Left lung (tissue), 10 donors: Measurements from ENCODE around the gene MYBPH. TPM values are rescaled to one million over a fixed set of nuclear protein-coding genes. Genes with fewer than 3 reads are reported as not detected.

Experiments
- ATAC-seq: fragments of 200-7000 bp; cut with Tn5 transposase; one replicate; pipeline ENCODE4 v1.9.1; 2020; ENCODE audit warnings: moderate library complexity
- DNase-seq, 4 donors: peaks; one replicate each; pipeline ENCODE4 v3.0.0-alpha.2; 2013 to 2020
- H3K27ac ChIP-seq, 2 donors: fragments of 200-600 bp; sonication (generic) in 1 of 2; one replicate each; pipeline versions ENCODE4 v1.5.0 to v1.8.0; 2020 to 2021
- H3K27me3 ChIP-seq, 2 donors: fragments of 200-600 bp; sonication (generic) in 1 of 2; one replicate each; pipeline versions ENCODE4 v1.5.0 to v1.8.0; 2020 to 2021
- H3K36me3 ChIP-seq, 2 donors: fragments of 200-600 bp; sonication (generic) in 1 of 2; one replicate each; pipeline versions ENCODE4 v1.5.0 to v1.8.0; 2020 to 2021
- H3K4me1 ChIP-seq, 2 donors: fragments of 200-600 bp; one replicate each; pipeline ENCODE4 v1.8.0; 2021
- H3K4me3 ChIP-seq, 2 donors: fragments of 200-600 bp; sonication (generic) in 1 of 2; one replicate each; pipeline versions ENCODE4 v1.5.0 to v1.8.0; 2020 to 2021; ENCODE audit warnings: mild to moderate bottlenecking in 1 of 2
- H3K9me3 ChIP-seq, 2 donors: fragments of 200-600 bp; sonication (generic) in 1 of 2; one replicate each; pipeline versions ENCODE4 v1.5.0 to v1.8.0; 2020 to 2021
- CTCF ChIP-seq, 2 donors: fragments of 200-600 bp; sonication (generic) in 1 of 2; IDR thresholded peaks; one replicate each; pipeline versions ENCODE4 v1.5.0 to v1.8.0; 2021; ENCODE audit warnings: antibody characterized with exemption in 2 of 2
- intact Hi-C, 2 donors: fragments of 100-400 bp; cut with DNase I; formaldehyde crosslinking; loops; one replicate each; pipeline versions ENCODE4 v1.11.2 to v1.14.2; 2022
- polyA plus RNA-seq, 6 donors: library from polyadenylated mRNA; unstranded; fragments of 120-200 nt; gene quantifications; one replicate each; pipeline ENCODE4 v1.2.1, GENCODE V29; 2013; ENCODE audit not compliant: insufficient read length in 6 of 6
- total RNA-seq, 2 donors: library from RNA; stranded (reverse); fragmentation: NEBNext Ultra II Directional; extraction: Animal tissue kit (Norgen Biotek cat#: 25700); gene quantifications; one replicate each; pipeline ENCODE4 v1.2.1, GENCODE V29; 2021
- donor health status: DM: no; HTN: yes; CAD: no.
- donor health status: DM: no; HTN: no; CAD: no.

MYBPH gene
- total and polyA plus RNA-seq, 8 donors: 0.07 to 1.3 (median 0.34) TPM; not detected in 4

GRCh38 chr1:203161703-203162102 is 13.9 kb downstream of the MYBPH start:
- H3K4me3 ChIP-seq: no peak overlapping the region
- no peaks in the 10 kb centered on the region for H3K36me3 ChIP-seq
- H3K4me1 ChIP-seq: no peaks in the 10 kb centered on the region
- H3K27me3 ChIP-seq: peaks cover 0 to 22% of the 10 kb centered on the region in 2 donors
- H3K9me3 ChIP-seq: no peaks in the 10 kb centered on the region
- DNase-seq (no peak), ATAC-seq (no peak)
- intact Hi-C loops: no loop called here
- TF ChIP-seq CTCF (IDR thresholded peaks at IDR 0.05): no peak
- no peak overlapping the region for H3K27ac ChIP-seq

GRCh38 chr1:203161175-203161574 is 14.5 kb downstream of the MYBPH start:
- TF ChIP-seq CTCF (IDR thresholded peaks at IDR 0.05): no peak
- intact Hi-C loops: no loop called here
- Histone ChIP-seq H3K4me3 (no peak overlapping the region), H3K27me3 (peaks cover 0 to 22% of the 10 kb centered on the region in 2 donors), H3K36me3 (no peaks in the 10 kb centered on the region), H3K27ac (no peak overlapping the region), H3K4me1 (no peaks in the 10 kb centered on the region), H3K9me3 (no peaks in the 10 kb centered on the region)
- DNase-seq: no peak
- no peak for ATAC-seq

GRCh38 chr1:203159844-203160243 is 15.8 kb downstream of the MYBPH start:
- Histone ChIP-seq H3K27ac (no peak overlapping the region), H3K36me3 (no peaks in the 10 kb centered on the region), H3K4me3 (no peak overlapping the region), H3K27me3 (peaks cover 0 to 22% of the 10 kb centered on the region in 2 donors), H3K4me1 (no peaks in the 10 kb centered on the region), H3K9me3 (no peaks in the 10 kb centered on the region)
- ATAC-seq (no peak), DNase-seq (no peak)
- intact Hi-C loops: no loop called here
- TF ChIP-seq CTCF (IDR thresholded peaks at IDR 0.05): no peak

- H3K27me3 ChIP-seq: peaks cover 0 to 27% of the 10 kb centered on the region in 2 donors
- H3K36me3 ChIP-seq: no peaks in the 10 kb centered on the region
- peaks cover 0 to 6% of the 10 kb centered on the region in 2 donors for H3K4me1 ChIP-seq
- no peaks in the 10 kb centered on the region for H3K9me3 ChIP-seq
- no peak for ATAC-seq
- TF ChIP-seq CTCF (IDR thresholded peaks at IDR 0.05): no peak
- no peak for DNase-seq
- H3K27ac ChIP-seq: no peak overlapping the region
- H3K4me3 ChIP-seq: no peak overlapping the region
- intact Hi-C loops: no loop called here
Observed at GRCh38 chr1:203158960-203159665, 16.5 kb downstream of the MYBPH start.

GRCh38 chr1:203158423-203158822 is 17.2 kb downstream of the MYBPH start:
- no peak for DNase-seq
- H3K27ac ChIP-seq: no peak overlapping the region
- TF ChIP-seq CTCF (IDR thresholded peaks at IDR 0.05): no peak
- no peak overlapping the region for H3K4me3 ChIP-seq
- H3K9me3 ChIP-seq: no peaks in the 10 kb centered on the region
- peaks cover 7 to 12% of the 10 kb centered on the region in 2 donors for H3K4me1 ChIP-seq
- peaks cover 0 to 27% of the 10 kb centered on the region in 2 donors for H3K27me3 ChIP-seq
- no peaks in the 10 kb centered on the region for H3K36me3 ChIP-seq
- ATAC-seq: no peak
- intact Hi-C loops: no loop called here
